ENCODE measurements around the gene GSAP.

DNA sequence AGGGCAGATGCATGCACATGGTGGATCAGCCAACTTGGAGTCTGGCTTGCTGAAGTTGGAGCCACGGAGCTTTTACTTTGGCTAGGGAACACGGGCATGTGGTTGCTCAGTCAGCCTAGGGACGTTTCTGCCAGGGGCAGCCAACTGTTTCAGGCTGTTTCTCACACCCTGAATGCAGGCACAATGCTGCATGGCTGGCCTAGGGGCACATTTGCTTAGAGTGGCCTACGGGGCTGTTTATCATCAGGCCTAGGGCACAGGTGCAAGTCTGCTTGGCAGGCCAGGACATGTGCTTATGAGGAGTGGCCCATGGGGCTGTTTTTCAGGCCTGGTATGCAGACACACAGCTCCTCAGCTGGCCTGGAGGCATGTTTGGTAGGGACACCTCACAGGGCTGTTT lies 107.4 kb downstream of the GSAP start:
- TF ChIP-seq, protein P1, sequence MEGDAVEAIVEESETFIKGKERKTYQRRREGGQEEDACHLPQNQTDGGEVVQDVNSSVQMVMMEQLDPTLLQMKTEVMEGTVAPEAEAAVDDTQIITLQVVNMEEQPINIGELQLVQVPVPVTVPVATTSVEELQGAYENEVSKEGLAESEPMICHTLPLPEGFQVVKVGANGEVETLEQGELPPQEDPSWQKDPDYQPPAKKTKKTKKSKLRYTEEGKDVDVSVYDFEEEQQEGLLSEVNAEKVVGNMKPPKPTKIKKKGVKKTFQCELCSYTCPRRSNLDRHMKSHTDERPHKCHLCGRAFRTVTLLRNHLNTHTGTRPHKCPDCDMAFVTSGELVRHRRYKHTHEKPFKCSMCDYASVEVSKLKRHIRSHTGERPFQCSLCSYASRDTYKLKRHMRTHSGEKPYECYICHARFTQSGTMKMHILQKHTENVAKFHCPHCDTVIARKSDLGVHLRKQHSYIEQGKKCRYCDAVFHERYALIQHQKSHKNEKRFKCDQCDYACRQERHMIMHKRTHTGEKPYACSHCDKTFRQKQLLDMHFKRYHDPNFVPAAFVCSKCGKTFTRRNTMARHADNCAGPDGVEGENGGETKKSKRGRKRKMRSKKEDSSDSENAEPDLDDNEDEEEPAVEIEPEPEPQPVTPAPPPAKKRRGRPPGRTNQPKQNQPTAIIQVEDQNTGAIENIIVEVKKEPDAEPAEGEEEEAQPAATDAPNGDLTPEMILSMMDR (conservative IDR thresholded peaks at IDR 0.05; ENCODE audit: low read depth, low read length), result no peak
- TF ChIP-seq EZH2phosphoT487 (IDR thresholded peaks at IDR 0.05; ENCODE audit: borderline replicate concordance, low read length), result no peak
